GM13977 (cell line): ENCODE measurements around the gene KHSRP.

Experiments
- DNase-seq: peaks from one replicate; pipeline ENCODE4 v3.0.0; 2012; ENCODE audit warnings: low spot score
- in situ Hi-C: fragments of 300-500 bp; cut with MboI; formaldehyde crosslinking; loops from one replicate; pipeline ENCODE4 v1.12.0; 2022; ENCODE audit warnings: low sequenced_read_pairs, low pct_unique_long_range_greater_than_20kb, mixed read lengths, inconsistent platforms; ENCODE audit not compliant: unreplicated experiment
- TF ChIP-seq, protein P1 (sequence below): IDR thresholded peaks from 2 replicates; pipeline ENCODE4 v1.5.1; 2012; ENCODE audit warnings: mild to moderate bottlenecking, control low read depth; ENCODE audit not compliant: insufficient read depth; ENCODE audit errors: extremely low read depth, missing control alignments

Gene KHSRP

GRCh38 chr19:6414793-6415590 lies 9.6 kb downstream of the KHSRP start:
- DNase-seq: peak; percentile 34
- TF ChIP-seq, protein P1, sequence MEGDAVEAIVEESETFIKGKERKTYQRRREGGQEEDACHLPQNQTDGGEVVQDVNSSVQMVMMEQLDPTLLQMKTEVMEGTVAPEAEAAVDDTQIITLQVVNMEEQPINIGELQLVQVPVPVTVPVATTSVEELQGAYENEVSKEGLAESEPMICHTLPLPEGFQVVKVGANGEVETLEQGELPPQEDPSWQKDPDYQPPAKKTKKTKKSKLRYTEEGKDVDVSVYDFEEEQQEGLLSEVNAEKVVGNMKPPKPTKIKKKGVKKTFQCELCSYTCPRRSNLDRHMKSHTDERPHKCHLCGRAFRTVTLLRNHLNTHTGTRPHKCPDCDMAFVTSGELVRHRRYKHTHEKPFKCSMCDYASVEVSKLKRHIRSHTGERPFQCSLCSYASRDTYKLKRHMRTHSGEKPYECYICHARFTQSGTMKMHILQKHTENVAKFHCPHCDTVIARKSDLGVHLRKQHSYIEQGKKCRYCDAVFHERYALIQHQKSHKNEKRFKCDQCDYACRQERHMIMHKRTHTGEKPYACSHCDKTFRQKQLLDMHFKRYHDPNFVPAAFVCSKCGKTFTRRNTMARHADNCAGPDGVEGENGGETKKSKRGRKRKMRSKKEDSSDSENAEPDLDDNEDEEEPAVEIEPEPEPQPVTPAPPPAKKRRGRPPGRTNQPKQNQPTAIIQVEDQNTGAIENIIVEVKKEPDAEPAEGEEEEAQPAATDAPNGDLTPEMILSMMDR: no peak
- in situ Hi-C loops: no loop called here

GRCh38 chr19:6413721-6414643 lies 10.6 kb downstream of the KHSRP start:
- peak; percentile 14 for DNase-seq
- in situ Hi-C loops: no loop called here
- TF ChIP-seq, protein P1: no peak

DNA sequence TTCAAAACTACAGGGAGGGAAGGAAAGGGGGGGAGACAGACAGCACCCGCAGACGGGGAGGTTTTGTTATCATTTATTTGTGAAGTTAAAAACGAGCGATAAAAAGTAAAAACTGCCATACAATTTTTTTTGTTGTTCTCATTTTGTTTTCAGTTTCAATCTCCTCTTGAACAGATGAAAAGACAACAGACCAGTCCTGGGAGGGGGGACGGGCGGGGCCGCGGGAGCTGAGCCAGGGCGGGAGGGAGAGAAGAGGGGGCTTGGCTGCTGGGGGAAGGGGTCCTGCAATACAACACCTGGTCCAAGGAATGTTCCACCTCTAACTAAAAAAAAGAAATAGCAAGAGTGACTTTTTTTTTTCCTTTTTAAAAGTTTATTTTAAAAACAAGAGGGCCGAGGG lies 11.3 kb downstream of the KHSRP start:
- in situ Hi-C loops: no loop called here
- peak; percentile 10 for DNase-seq
- TF ChIP-seq, protein P1: no peak

DNA sequence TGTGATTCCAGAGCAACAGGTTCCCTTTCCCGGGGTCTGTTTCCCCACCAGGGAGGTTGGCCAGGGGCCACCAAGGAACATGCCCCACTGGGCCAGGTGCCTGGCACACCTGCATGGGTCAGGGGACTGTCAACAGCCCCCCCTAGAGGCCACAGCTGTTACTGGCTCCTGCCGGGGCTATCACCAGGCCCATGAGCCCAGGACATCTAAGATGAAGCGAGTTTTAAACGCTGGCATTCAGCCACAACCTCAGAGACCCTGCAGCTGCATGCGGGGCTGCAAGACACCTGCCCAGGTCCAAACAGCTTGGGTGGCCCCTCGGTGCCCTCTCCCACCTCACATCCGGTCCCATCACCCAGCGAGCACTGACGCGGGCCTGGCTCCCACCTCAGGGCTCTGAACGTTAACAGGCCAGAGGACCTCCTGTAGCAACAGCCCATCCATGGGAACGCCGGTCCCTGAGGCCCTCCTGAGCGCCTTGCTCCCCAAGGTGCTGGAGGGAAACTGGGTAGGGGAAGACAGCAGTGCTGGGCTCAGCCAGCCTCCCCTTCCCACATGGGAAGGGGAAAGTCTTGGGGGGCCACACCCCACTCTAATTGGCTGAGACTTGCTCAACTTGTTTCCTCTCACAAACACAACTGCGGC lies 12.0 kb downstream of the KHSRP start:
- TF ChIP-seq, protein P1: peak; percentile 73
- in situ Hi-C loops: no loop called here
- DNase-seq: peak; percentile 68

- TF ChIP-seq, protein P1: no peak
- in situ Hi-C loops: no loop called here
- no peak for DNase-seq
Measured at GRCh38 chr19:6412061-6412446, 12.6 kb downstream of the KHSRP start.

- no peak for DNase-seq
- in situ Hi-C loops: no loop called here
- TF ChIP-seq, protein P1: no peak
Measured at GRCh38 chr19:6409346-6409745, 15.3 kb downstream of the KHSRP start.
